PFSK-1 (cell line): ENCODE data around the gene FMN1.

ENCODE experiments used
- FOXP2 ChIP-seq: optimal IDR thresholded peaks from 2 replicates; pipeline ENCODE3; 2011; ENCODE audit warnings: borderline replicate concordance, control low read depth, inconsistent platforms; ENCODE audit not compliant: insufficient read depth; ENCODE audit errors: extremely low read length, extremely low read depth
- POLR2AphosphoS5 ChIP-seq: IDR thresholded peaks from 2 replicates; pipeline ENCODE4 v1.6.1; 2012; ENCODE audit warnings: low read depth, mild to moderate bottlenecking, control low read depth, low read length, moderate library complexity
- SIN3A ChIP-seq: IDR thresholded peaks from 2 replicates; pipeline ENCODE4 v1.6.1; 2012; ENCODE audit warnings: mild to moderate bottlenecking, low read length, moderate library complexity, borderline replicate concordance; ENCODE audit not compliant: insufficient read depth
- TAF1 ChIP-seq: IDR thresholded peaks from 2 replicates; pipeline ENCODE4 v1.6.1; 2012; ENCODE audit warnings: low read length, control low read depth, borderline replicate concordance; ENCODE audit not compliant: insufficient read depth
- TF ChIP-seq, protein P1 (sequence below), 2 experiments: IDR thresholded peaks; 2 replicates each; pipeline versions ENCODE4 v1.6.1 to v1.8.0; 2011 to 2012; ENCODE audit warnings: low read depth in 2 of 2, low read length in 2 of 2, control low read depth in 1 of 2, inconsistent platforms in 1 of 2, mild to moderate bottlenecking in 1 of 2, moderate library complexity in 1 of 2; ENCODE audit not compliant: insufficient read depth in 1 of 2

The FMN1 gene

DNA sequence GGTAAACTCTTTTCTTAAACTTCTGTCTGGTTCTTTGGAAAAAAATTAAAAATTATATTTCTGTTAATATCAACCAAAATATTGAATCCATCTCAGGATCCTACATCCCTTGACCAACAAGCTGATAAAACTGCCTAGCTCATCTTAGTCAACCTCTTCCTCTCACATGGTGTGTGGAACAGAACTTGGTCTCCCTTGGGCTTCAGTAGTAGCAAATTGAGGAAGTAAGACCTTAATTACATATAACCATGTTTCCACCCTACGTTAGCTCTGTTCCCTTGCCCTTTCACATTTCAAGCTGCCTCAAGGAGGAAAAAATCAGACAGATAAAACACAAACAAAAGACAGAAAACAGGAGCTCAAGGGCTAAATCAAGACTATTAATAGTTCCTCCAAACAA, 360.4 kb downstream of the FMN1 start:
- TF ChIP-seq FOXP2 (no peak), POLR2AphosphoS5 (no peak), TAF1 (no peak), SIN3A (no peak)
- TF ChIP-seq, protein P1, sequence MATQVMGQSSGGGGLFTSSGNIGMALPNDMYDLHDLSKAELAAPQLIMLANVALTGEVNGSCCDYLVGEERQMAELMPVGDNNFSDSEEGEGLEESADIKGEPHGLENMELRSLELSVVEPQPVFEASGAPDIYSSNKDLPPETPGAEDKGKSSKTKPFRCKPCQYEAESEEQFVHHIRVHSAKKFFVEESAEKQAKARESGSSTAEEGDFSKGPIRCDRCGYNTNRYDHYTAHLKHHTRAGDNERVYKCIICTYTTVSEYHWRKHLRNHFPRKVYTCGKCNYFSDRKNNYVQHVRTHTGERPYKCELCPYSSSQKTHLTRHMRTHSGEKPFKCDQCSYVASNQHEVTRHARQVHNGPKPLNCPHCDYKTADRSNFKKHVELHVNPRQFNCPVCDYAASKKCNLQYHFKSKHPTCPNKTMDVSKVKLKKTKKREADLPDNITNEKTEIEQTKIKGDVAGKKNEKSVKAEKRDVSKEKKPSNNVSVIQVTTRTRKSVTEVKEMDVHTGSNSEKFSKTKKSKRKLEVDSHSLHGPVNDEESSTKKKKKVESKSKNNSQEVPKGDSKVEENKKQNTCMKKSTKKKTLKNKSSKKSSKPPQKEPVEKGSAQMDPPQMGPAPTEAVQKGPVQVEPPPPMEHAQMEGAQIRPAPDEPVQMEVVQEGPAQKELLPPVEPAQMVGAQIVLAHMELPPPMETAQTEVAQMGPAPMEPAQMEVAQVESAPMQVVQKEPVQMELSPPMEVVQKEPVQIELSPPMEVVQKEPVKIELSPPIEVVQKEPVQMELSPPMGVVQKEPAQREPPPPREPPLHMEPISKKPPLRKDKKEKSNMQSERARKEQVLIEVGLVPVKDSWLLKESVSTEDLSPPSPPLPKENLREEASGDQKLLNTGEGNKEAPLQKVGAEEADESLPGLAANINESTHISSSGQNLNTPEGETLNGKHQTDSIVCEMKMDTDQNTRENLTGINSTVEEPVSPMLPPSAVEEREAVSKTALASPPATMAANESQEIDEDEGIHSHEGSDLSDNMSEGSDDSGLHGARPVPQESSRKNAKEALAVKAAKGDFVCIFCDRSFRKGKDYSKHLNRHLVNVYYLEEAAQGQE (IDR thresholded peaks at IDR 0.05; ENCODE audit: insufficient read depth in 1 of 2, low read depth in 2 of 2, low read length in 2 of 2): no peak

DNA sequence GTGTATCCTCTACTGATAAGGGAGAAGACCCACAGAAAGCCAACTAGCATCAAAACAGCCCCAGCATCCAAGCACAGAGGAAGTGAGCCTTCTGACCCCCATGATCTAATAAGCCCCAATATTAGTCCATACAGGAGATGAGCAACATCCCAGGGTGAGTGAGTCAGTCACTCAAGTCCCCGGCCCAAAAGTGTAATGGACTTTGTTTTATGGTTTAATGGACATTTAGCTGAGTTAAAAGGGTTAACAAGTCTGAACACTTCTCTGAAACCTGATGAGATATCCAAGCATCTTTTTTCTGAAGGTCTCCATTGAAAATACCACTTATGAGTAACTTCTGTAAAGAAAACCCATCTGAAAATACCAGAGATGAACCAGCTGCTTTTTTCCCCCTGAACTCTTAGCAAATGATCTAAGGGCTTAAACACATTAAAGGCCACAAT, 361.1 kb downstream of the FMN1 start:
- no peak for TF ChIP-seq SIN3A
- no peak for TF ChIP-seq POLR2AphosphoS5
- TF ChIP-seq, protein P1 (IDR thresholded peaks at IDR 0.05; ENCODE audit: insufficient read depth in 1 of 2, low read depth in 2 of 2, low read length in 2 of 2): no peak
- no peak for TF ChIP-seq TAF1
- no peak for TF ChIP-seq FOXP2

DNA sequence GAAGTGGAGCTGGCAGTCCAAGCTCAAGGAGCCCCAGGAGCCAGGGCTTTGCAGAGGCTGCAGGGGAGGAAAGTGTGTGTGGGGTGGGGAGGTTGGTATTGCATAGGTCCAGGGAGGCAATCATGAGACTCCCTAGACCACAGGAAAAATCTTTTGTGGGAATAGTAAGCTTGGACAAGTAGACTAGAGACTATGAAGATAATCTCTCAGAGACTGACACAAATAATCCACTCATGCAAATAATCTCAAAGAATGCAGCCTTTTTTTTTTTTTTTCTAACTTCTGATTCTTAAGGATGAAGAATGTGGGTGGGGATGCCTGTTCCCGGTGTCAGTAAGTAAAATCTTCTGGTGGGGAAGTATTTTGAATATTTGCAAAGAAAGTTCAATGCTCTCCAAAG, 363.0 kb downstream of the FMN1 start:
- TF ChIP-seq TAF1 (no peak), FOXP2 (no peak)
- TF ChIP-seq, protein P1 (IDR thresholded peaks at IDR 0.05; ENCODE audit: insufficient read depth in 1 of 2, low read depth in 2 of 2, low read length in 2 of 2): no peak

DNA sequence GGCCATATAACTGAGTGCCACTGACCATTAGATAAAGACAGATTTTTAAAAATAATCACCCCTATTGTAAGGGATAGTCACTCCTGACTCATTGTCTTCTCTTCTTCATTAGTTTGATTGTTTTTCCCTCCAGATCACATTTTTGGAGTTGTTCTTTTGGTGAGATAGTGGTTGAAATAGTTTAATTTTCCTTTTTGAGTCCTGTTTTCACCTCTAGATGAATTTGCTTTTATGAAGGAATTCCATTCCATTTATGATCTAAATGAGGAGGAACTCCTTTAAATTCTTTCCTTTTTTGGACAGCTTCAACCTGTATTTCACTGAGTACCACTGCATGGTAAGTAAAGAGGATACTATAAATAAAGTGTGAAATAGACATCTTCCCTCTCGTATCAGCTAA, 364.3 kb downstream of the FMN1 start:
- TF ChIP-seq, protein P1 (IDR thresholded peaks at IDR 0.05; ENCODE audit: insufficient read depth in 1 of 2, low read depth in 2 of 2, low read length in 2 of 2): no peak
- TF ChIP-seq FOXP2 (no peak), POLR2AphosphoS5 (no peak), TAF1 (no peak), SIN3A (no peak)

DNA sequence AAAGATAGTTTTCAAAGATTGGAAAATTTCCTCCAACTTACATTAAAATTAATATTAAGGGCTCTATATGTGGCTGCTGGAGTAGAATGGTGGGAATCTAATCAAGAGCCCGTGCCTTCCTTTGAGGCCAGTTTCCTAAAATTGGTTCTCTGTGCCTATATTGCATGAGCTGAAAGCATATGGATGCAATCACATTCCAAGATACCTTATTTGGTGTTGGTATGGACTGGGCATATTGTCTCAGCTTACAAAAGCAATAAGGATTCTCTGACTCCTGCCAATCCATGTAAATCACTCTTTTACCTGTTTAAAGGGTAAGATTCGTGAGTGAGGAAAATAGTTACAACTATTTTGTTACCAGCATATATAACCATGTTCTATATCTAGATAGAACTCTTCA, 365.1 kb downstream of the FMN1 start:
- no peak for TF ChIP-seq SIN3A
- TF ChIP-seq POLR2AphosphoS5: no peak
- no peak for TF ChIP-seq TAF1
- TF ChIP-seq, protein P1 (IDR thresholded peaks at IDR 0.05; ENCODE audit: insufficient read depth in 1 of 2, low read depth in 2 of 2, low read length in 2 of 2): no peak
- no peak for TF ChIP-seq FOXP2
